ENCODE measurements around the gene SYNE4. TPM values are rescaled to one million over a fixed set of nuclear protein-coding genes. Genes with fewer than 3 reads are reported as not detected.

Gene SYNE4
- total and polyA plus RNA-seq, 2 of the 13 experiments (the other 11 are each of a cell fraction or from before 2014, with no cell fraction given) = 13.7 to 23.0 TPM

GRCh38 chr19:35995048-35995993 is 13.3 kb downstream of the SYNE4 start, which contains the start of gene SDHAF1 (continued):
- TF ChIP-seq ZFP37 (CRISPR knock-in tag; IDR thresholded peaks at IDR 0.05; ENCODE audit: borderline replicate concordance) (no peak), ZNF792 (CRISPR knock-in tag; IDR thresholded peaks at IDR 0.05) (peak; percentile 68; the same call in 1 of the 2 replicates), SCMH1 (CRISPR knock-in tag; IDR thresholded peaks at IDR 0.05; ENCODE audit: borderline replicate concordance) (no peak), ZNF549 (CRISPR knock-in tag; IDR thresholded peaks at IDR 0.05) (no peak), RARG (CRISPR knock-in tag; IDR thresholded peaks at IDR 0.05; ENCODE audit: low read depth) (no peak), CC2D1A (CRISPR knock-in tag; IDR thresholded peaks at IDR 0.05) (no peak), ARID2 (CRISPR knock-in tag; IDR thresholded peaks at IDR 0.05; ENCODE audit: borderline replicate concordance) (no peak), ZNF83 (CRISPR knock-in tag; IDR thresholded peaks at IDR 0.05; ENCODE audit: borderline replicate concordance) (no peak), GABPB1 (CRISPR knock-in tag; IDR thresholded peaks at IDR 0.05) (peak; percentile 96), PHF5A (CRISPR knock-in tag; IDR thresholded peaks at IDR 0.05; ENCODE audit: low read depth, unreplicated experiment) (no peak), ZNF230 (CRISPR knock-in tag; IDR thresholded peaks at IDR 0.05) (no peak), HBP1 (CRISPR knock-in tag; IDR thresholded peaks at IDR 0.05; ENCODE audit: low read depth) (peak; percentile 78; the same call in 1 of the 2 replicates), HOMEZ (CRISPR knock-in tag; IDR thresholded peaks at IDR 0.05; ENCODE audit: low read depth) (no peak), SUZ12 (IDR thresholded peaks at IDR 0.05; ENCODE audit: low read depth, low read length) (no peak), PHF8 (CRISPR knock-in tag; IDR thresholded peaks at IDR 0.05) (peak; percentile 93), ZNF570 (CRISPR knock-in tag; IDR thresholded peaks at IDR 0.05; ENCODE audit: borderline replicate concordance) (no peak), HOXA5 (CRISPR knock-in tag; IDR thresholded peaks at IDR 0.05) (no peak), HES4 (CRISPR knock-in tag; IDR thresholded peaks at IDR 0.05; ENCODE audit: borderline replicate concordance) (peak; percentile 96), SIN3A (IDR thresholded peaks at IDR 0.05; ENCODE audit: borderline replicate concordance, low read depth, low read length) (peak; percentile 66; the same call in 1 of the 2 replicates)
- TF ChIP-seq, protein P1, sequence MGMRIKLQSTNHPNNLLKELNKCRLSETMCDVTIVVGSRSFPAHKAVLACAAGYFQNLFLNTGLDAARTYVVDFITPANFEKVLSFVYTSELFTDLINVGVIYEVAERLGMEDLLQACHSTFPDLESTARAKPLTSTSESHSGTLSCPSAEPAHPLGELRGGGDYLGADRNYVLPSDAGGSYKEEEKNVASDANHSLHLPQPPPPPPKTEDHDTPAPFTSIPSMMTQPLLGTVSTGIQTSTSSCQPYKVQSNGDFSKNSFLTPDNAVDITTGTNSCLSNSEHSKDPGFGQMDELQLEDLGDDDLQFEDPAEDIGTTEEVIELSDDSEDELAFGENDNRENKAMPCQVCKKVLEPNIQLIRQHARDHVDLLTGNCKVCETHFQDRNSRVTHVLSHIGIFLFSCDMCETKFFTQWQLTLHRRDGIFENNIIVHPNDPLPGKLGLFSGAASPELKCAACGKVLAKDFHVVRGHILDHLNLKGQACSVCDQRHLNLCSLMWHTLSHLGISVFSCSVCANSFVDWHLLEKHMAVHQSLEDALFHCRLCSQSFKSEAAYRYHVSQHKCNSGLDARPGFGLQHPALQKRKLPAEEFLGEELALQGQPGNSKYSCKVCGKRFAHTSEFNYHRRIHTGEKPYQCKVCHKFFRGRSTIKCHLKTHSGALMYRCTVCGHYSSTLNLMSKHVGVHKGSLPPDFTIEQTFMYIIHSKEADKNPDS (CRISPR knock-in tag; IDR thresholded peaks at IDR 0.05) = no peak; the same call in 1 of the 2 replicates

Measured in HepG2 (cell line).